Astrocyte (in vitro differentiated cells and primary cell): ENCODE measurements around the gene HELT. TPM values are rescaled to one million over a fixed set of nuclear protein-coding genes. Genes with fewer than 3 reads are reported as not detected.

Source experiments
- DNase-seq: peaks from one replicate; pipeline ENCODE4 v3.0.0-alpha.2; 2010; ENCODE audit warnings: low read depth
- FAIRE-seq: peaks from 2 replicates; lab custom pipeline; 2011; peaks lifted over from hg19 to GRCh38; lab: Jason Lieb, UNC
- H2AFZ ChIP-seq: 2 replicates; pipeline ENCODE4 v1.6.0; 2012; ENCODE audit warnings: low read depth, low read length, inconsistent platforms
- H3K27ac ChIP-seq: 2 replicates; pipeline ENCODE4 v1.5.1; 2011; ENCODE audit warnings: low read depth, low read length, inconsistent platforms
- H3K27me3 ChIP-seq: 2 replicates; pipeline ENCODE4 v1.6.0; 2011; ENCODE audit warnings: low read length, inconsistent platforms; ENCODE audit not compliant: insufficient read depth
- H3K36me3 ChIP-seq: 2 replicates; pipeline ENCODE4 v1.5.1; 2011; ENCODE audit warnings: low read length, inconsistent platforms; ENCODE audit not compliant: insufficient read depth
- H3K4me1 ChIP-seq: 2 replicates; pipeline ENCODE4 v1.5.1; 2011; ENCODE audit warnings: low read length, inconsistent platforms; ENCODE audit not compliant: insufficient read depth
- H3K4me2 ChIP-seq: 2 replicates; pipeline ENCODE4 v1.6.0; 2012; ENCODE audit warnings: low read length, inconsistent platforms
- H3K4me3 ChIP-seq: 2 replicates; pipeline ENCODE4 v1.5.1; 2011; ENCODE audit warnings: low read depth, mild to moderate bottlenecking, low read length, inconsistent platforms; ENCODE audit not compliant: insufficient read depth
- H3K79me2 ChIP-seq: 2 replicates; pipeline ENCODE4 v1.6.0; 2012; ENCODE audit warnings: mild to moderate bottlenecking, low read length, inconsistent platforms; ENCODE audit not compliant: insufficient read depth
- H3K9ac ChIP-seq: 2 replicates; pipeline ENCODE4 v1.6.0; 2012; ENCODE audit warnings: mild to moderate bottlenecking, low read length, inconsistent platforms
- H3K9me3 ChIP-seq: 2 replicates; pipeline ENCODE4 v1.5.1; 2012; ENCODE audit warnings: low read depth, mild to moderate bottlenecking, low read length, inconsistent platforms; ENCODE audit not compliant: insufficient read depth
- H4K20me1 ChIP-seq: 2 replicates; pipeline ENCODE4 v1.6.0; 2012; ENCODE audit warnings: low read length, inconsistent platforms; ENCODE audit not compliant: insufficient read depth
- H3K27ac Mint-ChIP-seq: one replicate; pipeline ENCODE4 v1.8.0; 2021; ENCODE audit warnings: mild to moderate bottlenecking, mixed read lengths; ENCODE audit not compliant: unreplicated experiment
- H3K27me3 Mint-ChIP-seq: one replicate; pipeline ENCODE4 v1.8.0; 2021; ENCODE audit warnings: low read depth, mixed read lengths; ENCODE audit not compliant: unreplicated experiment
- H3K36me3 Mint-ChIP-seq: one replicate; pipeline ENCODE4 v1.8.0; 2021; ENCODE audit warnings: low read depth, mixed read lengths; ENCODE audit not compliant: unreplicated experiment
- H3K4me1 Mint-ChIP-seq: one replicate; pipeline ENCODE4 v1.8.0; 2021; ENCODE audit warnings: low read depth, mixed read lengths; ENCODE audit not compliant: unreplicated experiment
- H3K4me3 Mint-ChIP-seq: one replicate; pipeline ENCODE4 v1.8.0; 2021; ENCODE audit warnings: mild to moderate bottlenecking, moderate library complexity, mixed read lengths; ENCODE audit not compliant: unreplicated experiment
- H3K9me3 Mint-ChIP-seq: one replicate; pipeline ENCODE4 v1.8.0; 2021; ENCODE audit warnings: mild to moderate bottlenecking, mixed read lengths; ENCODE audit not compliant: unreplicated experiment
- EZH2 ChIP-seq: IDR thresholded peaks from 2 replicates; pipeline ENCODE4 v1.6.1; 2012; ENCODE audit warnings: mild to moderate bottlenecking, low read length, inconsistent platforms; ENCODE audit not compliant: insufficient read depth
- total RNA-seq: library from RNA; stranded (reverse); gene quantifications from 2 replicates; pipeline ENCODE4 v1.2.1, GENCODE V29; 2021
- TF ChIP-seq, protein P1 (sequence below): IDR thresholded peaks from 2 replicates; pipeline ENCODE4 v1.5.1; 2011; ENCODE audit warnings: low read depth, mild to moderate bottlenecking, inconsistent platforms, low read length, moderate library complexity; ENCODE audit not compliant: insufficient read depth

Gene HELT
- total RNA-seq, 1 donor from 2014 or later: not detected

- H3K27ac Mint-ChIP-seq: no peak overlapping the region
- Histone ChIP-seq H3K27me3 (peaks cover 9% of the 10 kb centered on the region), H3K9me3 (no peaks in the 10 kb centered on the region), H3K4me2 (no peak overlapping the region), H3K4me1 (no peaks in the 10 kb centered on the region), H3K36me3 (no peaks in the 10 kb centered on the region), H2AFZ (no peak overlapping the region), H3K27ac (no peak overlapping the region), H3K4me3 (no peak overlapping the region), H4K20me1 (no peaks in the 10 kb centered on the region), H3K9ac (no peak overlapping the region), H3K79me2 (no peaks in the 10 kb centered on the region)
- peaks cover 20% of the 10 kb centered on the region for H3K27me3 Mint-ChIP-seq
- no peaks in the 10 kb centered on the region for H3K36me3 Mint-ChIP-seq
- no peak overlapping the region for H3K4me3 Mint-ChIP-seq
- DNase-seq: no peak
- no peaks in the 10 kb centered on the region for H3K4me1 Mint-ChIP-seq
- FAIRE-seq: no peak
- no peaks in the 10 kb centered on the region for H3K9me3 Mint-ChIP-seq
- TF ChIP-seq, protein P1, sequence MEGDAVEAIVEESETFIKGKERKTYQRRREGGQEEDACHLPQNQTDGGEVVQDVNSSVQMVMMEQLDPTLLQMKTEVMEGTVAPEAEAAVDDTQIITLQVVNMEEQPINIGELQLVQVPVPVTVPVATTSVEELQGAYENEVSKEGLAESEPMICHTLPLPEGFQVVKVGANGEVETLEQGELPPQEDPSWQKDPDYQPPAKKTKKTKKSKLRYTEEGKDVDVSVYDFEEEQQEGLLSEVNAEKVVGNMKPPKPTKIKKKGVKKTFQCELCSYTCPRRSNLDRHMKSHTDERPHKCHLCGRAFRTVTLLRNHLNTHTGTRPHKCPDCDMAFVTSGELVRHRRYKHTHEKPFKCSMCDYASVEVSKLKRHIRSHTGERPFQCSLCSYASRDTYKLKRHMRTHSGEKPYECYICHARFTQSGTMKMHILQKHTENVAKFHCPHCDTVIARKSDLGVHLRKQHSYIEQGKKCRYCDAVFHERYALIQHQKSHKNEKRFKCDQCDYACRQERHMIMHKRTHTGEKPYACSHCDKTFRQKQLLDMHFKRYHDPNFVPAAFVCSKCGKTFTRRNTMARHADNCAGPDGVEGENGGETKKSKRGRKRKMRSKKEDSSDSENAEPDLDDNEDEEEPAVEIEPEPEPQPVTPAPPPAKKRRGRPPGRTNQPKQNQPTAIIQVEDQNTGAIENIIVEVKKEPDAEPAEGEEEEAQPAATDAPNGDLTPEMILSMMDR: no peak
- no peak for TF ChIP-seq EZH2
Observed at GRCh38 chr4:185061610-185062009, 43.3 kb downstream of the HELT start.

DNA sequence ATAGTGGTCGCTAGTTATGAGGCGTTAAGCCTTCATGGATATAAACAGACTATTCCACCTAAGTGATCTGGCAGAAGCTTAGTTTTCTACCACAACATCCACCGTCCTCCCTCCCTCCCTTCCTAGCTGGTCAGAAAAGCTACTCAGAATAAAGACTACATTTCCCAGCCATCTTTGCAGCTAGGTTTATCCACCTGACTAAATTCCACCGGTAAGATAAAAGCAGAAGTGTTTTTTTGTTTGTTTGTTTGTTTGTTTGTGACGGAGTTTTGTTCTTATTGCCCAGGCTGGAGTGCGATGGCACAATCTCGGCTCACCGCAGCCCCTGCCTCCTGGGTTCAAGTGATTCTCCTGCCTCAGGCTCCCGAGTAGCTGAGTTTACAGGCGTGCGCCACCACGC, 44.3 kb downstream of the HELT start:
- peaks cover 3% of the 10 kb centered on the region for H3K27me3 ChIP-seq
- H3K9me3 ChIP-seq: no peaks in the 10 kb centered on the region
- H3K4me3 ChIP-seq: no peak overlapping the region
- H4K20me1 ChIP-seq: no peaks in the 10 kb centered on the region
- H3K36me3 ChIP-seq: no peaks in the 10 kb centered on the region
- Mint-ChIP-seq H3K36me3 (no peaks in the 10 kb centered on the region), H3K4me1 (no peaks in the 10 kb centered on the region), H3K27ac (no peak overlapping the region), H3K9me3 (no peaks in the 10 kb centered on the region), H3K27me3 (peaks cover 15% of the 10 kb centered on the region), H3K4me3 (no peak overlapping the region)
- no peak overlapping the region for H3K4me2 ChIP-seq
- TF ChIP-seq, protein P1: no peak
- no peak for TF ChIP-seq EZH2
- no peak overlapping the region for H3K27ac ChIP-seq
- H3K79me2 ChIP-seq: no peaks in the 10 kb centered on the region
- H3K9ac ChIP-seq: no peak overlapping the region
- no peak overlapping the region for H2AFZ ChIP-seq
- no peak for DNase-seq
- FAIRE-seq: no peak
- H3K4me1 ChIP-seq: no peaks in the 10 kb centered on the region

- no peaks in the 10 kb centered on the region for H3K36me3 ChIP-seq
- H3K27me3 ChIP-seq: no peaks in the 10 kb centered on the region
- DNase-seq (no peak), FAIRE-seq (no peak)
- Mint-ChIP-seq H3K36me3 (no peaks in the 10 kb centered on the region), H3K27me3 (peaks cover 11% of the 10 kb centered on the region), H3K27ac (no peak overlapping the region), H3K4me1 (no peaks in the 10 kb centered on the region), H3K9me3 (no peaks in the 10 kb centered on the region), H3K4me3 (no peak overlapping the region)
- no peaks in the 10 kb centered on the region for H3K4me1 ChIP-seq
- H3K9me3 ChIP-seq: no peaks in the 10 kb centered on the region
- no peak overlapping the region for H3K4me3 ChIP-seq
- H3K9ac ChIP-seq: no peak overlapping the region
- H2AFZ ChIP-seq: no peak overlapping the region
- no peaks in the 10 kb centered on the region for H4K20me1 ChIP-seq
- H3K79me2 ChIP-seq: no peaks in the 10 kb centered on the region
- no peak overlapping the region for H3K27ac ChIP-seq
- no peak overlapping the region for H3K4me2 ChIP-seq
- no peak for TF ChIP-seq EZH2
- TF ChIP-seq, protein P1: no peak
Observed at GRCh38 chr4:185066179-185066578, 47.9 kb downstream of the HELT start.
